GM11168 (cell line): ENCODE data around the gene RBMX.
"Not testable (repeated sequence)": the region's sequence is repeated elsewhere in the genome, so short reads cannot be mapped to it uniquely, and the experiment has no call there.

Experiments
- in situ Hi-C: fragments of 300-500 bp; cut with MboI; formaldehyde crosslinking; loops from one replicate; pipeline ENCODE4 v1.12.0; 2022; ENCODE audit warnings: low sequenced_read_pairs; ENCODE audit not compliant: unreplicated experiment

The RBMX gene

DNA sequence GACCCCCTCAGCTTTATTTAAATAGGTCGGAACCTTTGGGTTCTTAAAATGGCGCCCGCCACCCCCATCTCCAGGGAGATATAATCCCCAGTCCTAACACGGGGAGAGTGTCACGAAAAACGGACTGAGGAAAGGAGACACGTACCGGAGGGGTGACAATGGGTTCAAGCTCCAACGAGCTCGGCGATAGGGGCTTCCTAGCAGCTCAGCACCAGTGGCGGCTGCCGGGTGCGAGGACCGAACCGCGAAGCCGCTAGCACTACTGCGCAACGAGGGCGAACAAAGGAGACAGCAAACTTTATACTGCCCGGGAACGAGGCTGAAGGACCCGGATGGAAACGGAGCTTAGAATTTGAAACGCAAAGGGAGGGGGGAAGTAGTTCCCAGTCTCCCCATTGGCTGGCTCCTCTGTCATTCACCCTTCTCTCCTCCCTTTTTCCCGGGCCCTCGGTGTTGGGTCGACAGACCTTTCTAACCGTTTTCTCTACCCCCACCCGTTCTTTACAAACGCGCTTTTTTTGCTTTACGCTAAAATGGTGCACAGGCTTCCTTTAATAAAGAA lies at the start of gene RBMX:
Gene RBMX (minus strand): TSS at position 274 of the 562 bp plus-strand sequence. CDS start 1,298 bp downstream, outside the sequence.
- in situ Hi-C loops, result no loop called here

DNA sequence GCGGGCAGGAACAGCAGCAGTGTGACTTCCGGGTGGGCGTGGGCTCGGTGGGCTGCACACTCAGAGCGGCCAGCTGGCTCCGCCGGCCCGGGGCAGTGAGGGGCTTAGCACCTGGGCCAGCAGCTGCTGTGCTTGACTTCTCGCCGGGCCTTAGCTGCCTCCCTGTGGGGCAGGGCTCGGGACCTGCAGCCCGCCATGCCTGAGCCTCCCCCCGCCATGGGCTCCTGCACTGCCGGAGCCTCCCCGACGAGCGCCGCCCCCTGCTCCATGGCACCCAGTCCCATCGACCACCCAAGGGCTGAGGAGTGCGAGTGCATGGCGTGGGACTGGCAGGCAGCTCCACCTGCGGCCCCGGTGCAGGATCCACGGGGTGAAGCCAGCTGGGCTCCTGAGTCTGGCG lies 40.9 kb upstream of the RBMX start:
- in situ Hi-C loops, result loop anchor here (25.0 kb wide), 1 partner anchor 209 kb away; no protein-coding TSS in a partner anchor

DNA sequence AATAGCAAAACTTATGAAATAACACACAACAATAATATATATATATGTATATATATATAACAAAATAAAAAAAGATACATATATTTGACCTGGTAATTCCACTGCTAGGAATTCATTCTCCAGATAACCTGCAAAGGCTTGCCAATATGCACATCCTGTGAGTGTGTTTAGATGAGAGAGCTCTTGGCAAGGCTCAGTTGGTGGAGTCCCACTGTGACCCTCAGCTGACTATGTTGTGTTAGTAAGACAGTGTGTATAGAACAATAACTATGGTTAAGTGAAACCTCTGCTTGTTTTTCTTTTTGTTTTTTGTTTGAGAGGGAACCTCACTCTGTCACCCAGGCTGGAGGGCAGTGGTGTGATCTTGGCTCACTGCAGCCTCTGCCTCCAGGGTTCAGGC lies 39.5 kb upstream of the RBMX start:
- in situ Hi-C loops, result loop anchor here (25.0 kb wide), 1 partner anchor 208 kb away; no protein-coding TSS in a partner anchor

DNA sequence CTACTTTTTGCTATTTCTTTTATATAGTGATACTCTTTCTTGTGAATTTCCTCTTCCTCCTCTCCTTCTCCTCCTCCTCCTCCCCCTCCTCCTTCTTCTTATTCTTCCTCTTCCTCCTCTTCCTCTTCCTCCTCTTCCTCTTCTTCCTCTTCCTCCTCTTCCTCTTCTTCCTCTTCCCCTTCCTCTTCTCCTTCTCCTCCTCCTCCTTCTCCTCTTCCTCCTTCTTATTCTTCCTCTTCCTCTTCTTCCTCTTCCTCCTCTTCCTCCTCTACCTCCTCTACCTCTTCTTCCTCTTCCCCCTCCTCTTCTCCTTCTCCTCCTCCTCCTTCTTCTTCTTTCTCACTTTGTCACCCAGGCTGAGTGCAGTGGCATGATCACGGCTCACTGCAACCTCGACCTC lies 36.3 kb upstream of the RBMX start:
- in situ Hi-C loops, result loop anchor here (25.0 kb wide), 1 partner anchor 205 kb away; no protein-coding TSS in a partner anchor

DNA sequence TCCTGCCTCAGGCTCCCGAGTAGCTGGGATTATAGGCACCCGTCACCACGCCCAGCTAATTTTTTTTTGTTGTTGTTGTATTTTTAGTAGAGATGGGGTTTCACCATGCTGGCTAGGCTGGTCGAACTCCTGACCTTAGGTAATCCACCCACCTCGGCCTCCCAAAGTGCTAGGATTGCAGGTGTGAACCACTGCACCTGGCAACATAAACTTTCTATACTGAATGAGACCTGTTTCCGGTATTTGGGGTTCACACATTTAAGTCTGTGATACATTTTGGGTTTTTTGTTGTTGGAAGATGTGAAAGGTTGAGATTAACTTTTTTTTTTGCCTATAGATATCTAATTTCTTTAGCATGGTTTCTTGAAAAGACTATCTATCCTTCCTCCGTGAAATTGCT lies 31.1 kb upstream of the RBMX start:
- in situ Hi-C loops, result loop anchor here (25.0 kb wide), 1 partner anchor 199 kb away; no protein-coding TSS in a partner anchor

DNA sequence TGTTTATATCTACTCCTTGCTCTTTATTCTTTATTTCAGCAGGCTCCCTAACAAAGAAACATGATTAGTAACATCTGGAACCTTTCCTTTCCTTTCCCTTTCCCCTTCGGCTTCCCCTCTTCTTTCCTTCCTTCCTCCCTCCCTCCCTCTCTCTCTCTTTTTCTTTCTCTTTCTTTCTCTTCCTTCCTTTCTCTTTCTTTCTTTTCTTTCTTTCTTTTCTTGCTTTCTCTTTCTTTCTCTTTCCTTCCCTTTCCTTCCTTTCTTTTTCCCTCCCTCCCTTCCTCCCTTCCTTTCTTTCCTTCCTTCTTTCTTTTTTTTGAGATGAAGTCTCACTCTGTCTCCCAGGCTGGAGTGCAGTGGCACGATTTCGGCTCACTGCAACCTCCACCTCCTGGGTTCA lies 30.7 kb upstream of the RBMX start:
- in situ Hi-C loops, result loop anchor here (25.0 kb wide), 1 partner anchor 199 kb away; no protein-coding TSS in a partner anchor

DNA sequence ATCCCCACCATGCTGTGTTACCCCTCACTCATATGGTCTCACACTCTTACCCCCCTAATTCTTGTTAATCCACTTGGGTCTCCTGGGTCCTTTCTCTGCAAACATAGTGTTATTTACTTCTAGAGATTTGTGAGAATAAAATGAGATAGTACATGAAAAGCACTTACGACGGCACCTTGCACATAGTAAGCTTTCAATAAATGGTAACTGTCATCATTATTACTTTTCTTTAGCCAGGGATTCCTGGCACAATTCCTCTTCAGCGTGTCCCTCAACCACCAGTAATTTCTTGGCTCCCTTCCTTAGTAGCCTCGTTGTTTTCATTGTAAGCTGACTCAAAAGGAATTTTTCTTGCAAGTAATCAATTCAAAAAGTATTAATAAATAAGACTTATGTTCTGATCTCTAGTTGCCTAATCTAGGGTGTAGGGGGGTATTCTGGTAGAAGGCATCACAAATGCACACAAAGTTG lies 30.1 kb upstream of the RBMX start:
- in situ Hi-C loops, result loop anchor here (25.0 kb wide), 1 partner anchor 198 kb away; no protein-coding TSS in a partner anchor

DNA sequence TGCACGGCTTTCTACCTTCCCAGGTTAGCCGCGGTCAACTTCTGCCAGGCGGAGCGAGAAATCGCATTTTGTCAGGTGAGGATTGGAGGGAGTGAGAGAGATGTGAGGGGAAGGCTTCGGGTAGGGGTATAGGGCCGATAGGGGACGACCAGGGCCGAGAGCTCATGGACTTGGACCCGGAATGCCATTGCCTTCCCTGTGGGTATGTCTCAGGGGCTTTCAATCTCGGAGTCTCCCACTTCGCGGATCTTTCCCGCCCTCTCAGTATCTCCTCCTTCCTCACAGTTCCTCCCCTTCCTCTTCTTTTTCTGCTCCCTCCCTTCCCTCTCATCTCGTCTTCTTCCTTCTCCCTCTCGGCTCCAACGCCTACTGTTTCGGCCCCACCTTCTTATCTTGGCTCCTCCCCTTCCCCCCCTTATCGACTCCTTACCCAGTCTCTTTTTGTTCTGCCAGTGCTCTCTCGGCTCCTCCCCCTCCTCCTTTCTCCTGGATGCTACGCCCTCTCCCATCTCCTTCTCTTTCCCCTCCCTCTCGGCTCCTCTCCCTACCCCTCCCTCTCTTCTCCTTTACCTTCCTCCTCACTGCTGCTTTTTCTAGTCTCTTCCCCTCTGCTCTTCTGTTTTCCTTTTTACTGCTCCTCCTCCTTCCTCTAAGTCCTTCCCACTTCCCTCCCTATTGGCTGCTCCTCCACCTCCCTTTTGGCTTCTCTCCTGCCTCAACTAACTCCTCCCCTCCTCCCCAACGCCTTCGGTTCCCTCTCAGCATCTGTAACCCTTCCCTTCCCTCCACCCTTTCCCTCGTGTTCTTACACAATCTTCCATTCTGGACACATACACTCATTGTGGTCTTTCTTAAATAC lies 29.4 kb upstream of the RBMX start:
- in situ Hi-C loops, result loop anchor here (25.0 kb wide), 1 partner anchor 198 kb away; no protein-coding TSS in a partner anchor

DNA sequence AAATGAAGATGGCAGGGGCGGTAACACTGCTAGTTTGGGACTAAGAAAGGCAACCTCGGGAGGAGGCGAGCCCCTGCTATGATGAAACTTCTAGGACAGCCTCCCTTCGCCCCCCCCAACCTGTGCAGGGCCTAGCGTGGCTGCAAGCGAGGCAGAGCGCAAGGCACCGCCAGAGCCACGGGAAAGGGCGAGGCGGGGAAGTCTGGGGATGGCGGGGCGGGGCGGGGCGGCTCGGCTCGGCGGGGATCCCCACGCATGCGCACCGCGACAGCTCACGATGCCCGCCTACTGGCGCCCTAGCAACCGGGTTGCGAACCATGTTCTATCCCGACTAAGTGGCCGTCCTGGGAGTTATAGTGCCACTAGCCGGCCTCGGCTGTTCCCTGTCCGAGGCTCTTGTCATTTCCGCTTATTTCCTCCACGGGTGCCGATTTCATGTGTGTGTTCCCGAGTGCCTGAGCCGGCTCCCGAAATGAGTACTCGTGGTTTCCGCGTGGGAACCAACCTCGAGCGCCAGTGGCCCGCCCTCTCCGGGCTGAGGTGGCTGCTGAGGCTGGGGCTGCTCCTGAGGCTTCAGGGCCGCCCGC lies 28.7 kb upstream of the RBMX start:
- in situ Hi-C loops, result loop anchor here (25.0 kb wide), 1 partner anchor 197 kb away; no protein-coding TSS in a partner anchor

DNA sequence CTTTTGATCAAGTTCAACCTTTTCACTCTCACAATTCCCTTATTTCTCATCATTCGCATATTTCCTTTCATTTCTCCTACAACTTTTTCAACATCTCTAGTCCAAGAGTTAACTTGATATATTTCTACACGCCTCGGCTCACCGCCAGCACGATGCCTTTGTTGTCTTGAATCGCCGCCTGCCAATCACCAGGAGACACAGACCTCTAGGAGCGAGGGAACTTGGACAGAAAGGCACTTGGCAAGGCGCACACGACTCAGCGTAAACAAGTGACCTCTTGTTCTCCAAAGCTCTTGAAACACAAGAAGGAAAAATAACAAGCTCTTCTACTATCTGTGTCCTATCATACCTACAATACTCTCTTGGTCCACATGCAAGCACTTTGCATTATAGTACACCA lies 27.1 kb upstream of the RBMX start:
- in situ Hi-C loops, result loop anchor here (25.0 kb wide), 1 partner anchor 195 kb away; no protein-coding TSS in a partner anchor

DNA sequence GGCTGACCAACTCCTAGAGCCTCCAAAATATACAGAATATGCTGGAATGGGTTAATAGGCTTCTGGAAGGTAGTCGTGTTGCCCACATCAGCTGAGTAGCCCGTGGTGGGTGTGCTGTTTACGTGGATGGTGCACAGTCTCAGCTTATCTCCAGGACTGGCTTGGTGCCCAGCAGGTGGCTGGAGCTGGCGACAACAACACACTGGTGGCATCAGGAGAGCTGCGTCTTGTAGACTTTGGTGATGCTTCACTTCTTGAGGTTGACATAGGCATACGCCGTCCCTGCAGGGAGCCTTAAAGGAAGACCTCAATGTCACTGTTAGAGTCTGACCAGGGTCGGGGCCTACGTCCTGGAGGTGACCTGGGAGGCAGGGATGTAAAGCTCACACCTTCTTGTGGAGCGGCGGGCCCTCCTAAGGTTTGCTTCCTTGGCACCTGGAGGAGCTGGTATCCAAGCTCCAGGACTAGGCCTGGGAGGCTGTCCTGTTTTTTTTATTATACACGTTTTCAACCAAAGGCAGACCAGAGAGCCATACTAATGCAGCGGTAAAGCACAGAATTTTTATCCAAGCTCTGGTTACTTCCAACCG lies 26.5 kb upstream of the RBMX start:
- in situ Hi-C loops, result loop anchor here (25.0 kb wide), 1 partner anchor 195 kb away; no protein-coding TSS in a partner anchor

DNA sequence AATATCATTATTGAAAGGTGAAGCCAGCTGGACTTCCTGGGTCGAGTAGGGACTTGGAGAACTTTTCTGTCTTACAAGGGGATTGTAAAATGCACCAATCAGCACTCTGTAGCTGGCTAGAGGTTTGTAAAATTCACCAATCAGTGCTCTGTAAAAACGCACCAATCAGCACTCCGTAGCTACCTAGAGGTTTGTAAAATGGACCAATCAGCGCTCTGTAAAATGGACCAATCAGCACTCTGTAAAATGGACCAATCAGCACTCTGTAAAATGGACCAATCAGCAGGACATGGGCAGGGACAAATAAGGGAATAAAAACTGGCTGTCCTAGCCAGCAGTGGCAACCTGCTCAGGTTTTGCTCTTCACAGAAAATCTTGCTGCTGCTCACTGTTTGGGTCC lies 23.5 kb upstream of the RBMX start:
- in situ Hi-C loops, result loop anchor here (25.0 kb wide), 1 partner anchor 192 kb away; no protein-coding TSS in a partner anchor

DNA sequence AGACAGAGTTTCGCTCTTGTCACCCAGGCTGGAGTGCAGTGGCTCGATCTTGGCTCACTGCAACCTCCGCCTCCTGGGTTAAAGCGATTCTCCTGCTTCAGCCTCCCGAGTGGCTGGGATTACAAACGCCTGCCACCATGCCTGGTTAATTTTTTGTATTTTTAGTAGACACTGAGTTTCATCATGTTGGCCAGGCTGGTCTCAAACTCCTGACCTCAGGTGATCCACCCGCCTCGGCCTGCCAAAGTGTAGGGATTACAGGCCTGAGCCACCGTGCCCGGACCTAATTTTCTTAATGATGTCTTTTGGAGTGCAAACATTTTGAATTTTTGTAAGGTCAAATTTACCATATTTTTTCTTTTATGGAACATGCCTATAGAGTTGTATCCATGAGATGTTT lies 19.5 kb upstream of the RBMX start:
- in situ Hi-C loops, result loop anchor here (25.0 kb wide), 1 partner anchor 188 kb away; no protein-coding TSS in a partner anchor

DNA sequence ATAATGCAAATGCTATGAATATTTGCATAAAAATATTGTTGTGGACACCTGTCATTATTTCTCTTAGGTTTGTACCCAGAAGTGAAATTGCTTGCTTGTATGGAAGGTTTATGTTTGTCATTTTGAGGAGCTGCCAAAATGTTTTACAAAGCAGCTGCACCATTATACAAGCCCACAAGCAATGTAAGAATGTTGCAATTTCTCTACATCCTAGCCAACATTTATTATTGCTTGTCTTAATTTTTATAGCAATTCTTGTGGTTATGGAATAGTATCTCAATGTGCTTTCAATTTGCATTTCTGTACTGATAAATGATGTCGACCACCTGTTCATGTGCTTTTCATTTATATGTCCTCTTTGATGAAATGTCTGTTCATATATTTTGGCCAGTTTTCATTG lies 18.7 kb upstream of the RBMX start:
- in situ Hi-C loops, result no loop called here

DNA sequence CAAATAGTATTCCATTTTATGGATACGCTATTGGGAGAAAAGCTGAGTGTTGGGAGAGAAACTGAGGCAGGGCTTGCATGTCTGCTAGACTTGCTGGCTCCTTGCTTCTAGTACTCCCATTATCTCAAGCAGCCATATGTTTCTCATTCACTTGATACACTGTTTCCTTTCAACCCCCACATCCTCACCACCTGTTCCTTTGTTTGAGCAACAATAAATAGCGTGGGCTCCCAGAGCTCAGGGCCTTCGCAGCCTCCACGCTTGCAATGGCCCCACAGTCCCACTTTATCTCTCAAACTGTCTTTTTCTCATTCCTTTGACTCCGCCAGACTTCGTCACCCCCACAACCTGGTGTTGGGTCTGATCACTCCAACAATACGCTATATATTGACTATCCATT lies 18.2 kb upstream of the RBMX start:
- in situ Hi-C loops, result not testable (repeated sequence)

DNA sequence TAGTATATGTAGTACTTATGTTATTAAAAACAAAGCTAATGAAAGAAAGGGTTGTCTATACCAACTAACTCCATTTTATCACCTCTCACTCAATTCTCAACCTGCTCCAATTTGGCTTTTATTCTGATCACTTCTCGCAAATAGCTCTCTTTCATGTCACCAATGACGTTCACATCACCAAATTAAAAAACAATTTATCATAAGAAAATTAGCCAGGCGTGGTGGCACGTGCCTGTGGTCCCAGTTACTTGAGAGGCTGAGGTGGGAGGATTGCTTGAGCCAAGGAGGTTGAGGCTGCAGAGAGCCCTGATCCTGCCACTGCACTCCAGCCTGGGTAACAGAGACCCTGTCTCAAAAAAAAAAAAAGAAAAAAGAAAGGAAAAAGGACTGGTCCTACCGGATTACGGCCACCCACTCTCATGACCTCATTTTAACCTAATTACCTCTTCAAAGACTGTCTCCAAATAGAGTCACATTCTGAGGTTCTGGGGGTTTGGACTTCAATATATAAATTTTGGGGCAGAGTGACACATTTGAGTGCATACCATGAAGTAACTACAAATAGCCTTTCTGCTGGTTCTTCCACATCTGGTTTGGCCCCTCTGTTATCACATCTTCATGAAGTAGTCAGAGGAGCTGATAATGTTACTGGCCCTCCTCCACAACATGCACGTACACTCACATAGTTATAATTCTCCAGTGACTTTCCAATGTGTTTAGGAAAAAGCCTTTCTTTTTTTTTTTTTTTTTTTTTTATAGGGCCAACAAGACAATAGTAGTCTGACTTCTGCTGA lies 15.8 kb upstream of the RBMX start:
- in situ Hi-C loops, result no loop called here

DNA sequence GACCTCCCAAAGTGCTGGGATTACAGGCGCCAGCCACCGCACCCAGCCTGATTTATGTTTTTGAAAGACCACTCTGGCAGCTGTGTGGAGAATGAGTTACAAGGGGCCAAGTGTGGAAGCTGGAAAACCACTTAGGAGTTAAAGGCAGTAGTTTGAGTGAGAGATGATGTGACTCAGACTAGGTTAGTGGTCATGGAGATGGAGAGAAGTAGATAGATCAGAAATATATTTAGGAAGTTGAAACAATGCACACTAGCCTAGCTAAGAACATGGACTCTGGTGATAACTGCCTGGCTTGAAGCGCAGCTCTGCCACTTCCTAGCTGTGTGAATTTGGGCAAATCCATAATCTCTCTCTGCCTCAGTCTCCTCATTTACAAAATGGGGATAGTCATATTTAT lies 11.9 kb upstream of the RBMX start:
- in situ Hi-C loops, result no loop called here

DNA sequence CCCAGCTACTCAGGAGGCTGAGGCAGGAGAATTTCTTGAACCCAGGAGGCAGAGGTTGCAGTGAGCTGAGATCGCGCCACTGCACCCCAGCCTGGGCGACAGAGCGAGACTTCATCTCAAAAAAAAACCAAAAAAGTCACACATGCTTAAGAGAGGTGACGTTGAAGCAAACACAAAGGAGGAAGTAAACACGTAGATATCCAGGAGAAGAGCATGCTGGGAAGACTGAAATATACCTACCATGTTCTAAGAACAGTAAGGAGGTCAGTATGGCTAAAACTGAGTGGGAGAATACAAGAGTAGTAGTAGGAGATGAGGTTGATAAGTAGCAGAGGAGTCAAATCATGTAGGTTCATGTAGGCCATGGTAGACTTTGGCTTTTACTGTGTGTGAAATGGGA lies 10.1 kb upstream of the RBMX start:
- in situ Hi-C loops, result not testable (repeated sequence)

DNA sequence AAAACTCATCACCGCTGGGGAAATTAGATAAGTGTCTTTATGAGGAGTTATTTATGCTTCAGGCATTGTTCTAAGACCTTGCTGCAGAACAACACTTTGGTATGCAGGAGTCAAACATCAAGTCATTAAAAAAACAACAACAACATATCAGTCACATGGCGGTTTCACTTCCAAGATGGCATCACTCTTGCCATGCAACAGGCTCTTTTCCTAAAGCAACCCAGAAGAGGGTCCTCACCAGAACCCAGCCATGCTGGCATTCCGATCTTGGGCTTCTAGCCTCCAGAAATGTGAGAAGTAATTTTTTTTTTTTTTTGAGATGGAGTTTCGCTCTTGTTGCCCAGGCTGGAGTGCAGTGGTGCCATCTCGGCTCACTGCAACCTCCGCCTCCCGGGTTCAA lies 8.7 kb upstream of the RBMX start:
- in situ Hi-C loops, result no loop called here
